H1 (cell line): ENCODE results near the gene SPAM1. TPM values are rescaled to one million over a fixed set of nuclear protein-coding genes. Genes with fewer than 3 reads are reported as not detected.

Source experiments
- CTCF ChIA-PET: fragments of 300-600 bp; sonication (Branson Sonifier 250); formaldehyde crosslinking; loops from one replicate; lab custom pipeline; 2021; ENCODE audit not compliant: partially characterized antibody; lab: Charles Lee
- POLR2A ChIA-PET: fragments of 300-600 bp; sonication (Branson Sonifier 250); formaldehyde crosslinking; loops from one replicate; lab custom pipeline; 2021; ENCODE audit warnings: inconsistent platforms; ENCODE audit not compliant: partially characterized antibody; lab: Charles Lee
- DNase-seq, 2 experiments: peaks; one replicate each; pipeline versions ENCODE4 v3.0.0 to v3.0.0-alpha.2; 2010 to 2022; ENCODE audit warnings: low spot score in 2 of 2, low read depth in 1 of 2, mixed read lengths in 1 of 2
- FAIRE-seq: peaks from 2 replicates; lab custom pipeline; 2011; peaks lifted over from hg19 to GRCh38; lab: Jason Lieb, UNC
- H2AFZ ChIP-seq: 2 replicates; pipeline ENCODE4 v1.8.1; 2012; ENCODE audit warnings: low read length, inconsistent platforms
- H2AK5ac ChIP-seq: 2 replicates; pipeline ENCODE4 v1.6.1; 2013; ENCODE audit warnings: low read depth, low read length
- H2BK120ac ChIP-seq: replicated peaks from 2 replicates; pipeline ENCODE3; 2013; ENCODE audit warnings: low read depth, low read length, inconsistent platforms
- H2BK12ac ChIP-seq: 2 replicates; pipeline ENCODE4 v1.6.1; 2013; ENCODE audit warnings: low read depth, low read length
- H2BK15ac ChIP-seq: 2 replicates; pipeline ENCODE4 v1.6.1; 2013; ENCODE audit warnings: low read length
- H2BK20ac ChIP-seq: 2 replicates; pipeline ENCODE4 v1.6.1; 2013; ENCODE audit warnings: low read length
- H2BK5ac ChIP-seq: 2 replicates; pipeline ENCODE4 v1.6.1; 2013; ENCODE audit warnings: low read depth, low read length
- H3K14ac ChIP-seq: 2 replicates; pipeline ENCODE4 v1.6.1; 2013; ENCODE audit warnings: inconsistent platforms; ENCODE audit not compliant: insufficient read length
- H3K18ac ChIP-seq: 2 replicates; pipeline ENCODE4 v1.6.1; 2013; ENCODE audit warnings: low read length; ENCODE audit errors: extremely low read depth
- H3K23ac ChIP-seq: 2 replicates; pipeline ENCODE4 v1.6.1; 2013; ENCODE audit warnings: inconsistent platforms; ENCODE audit not compliant: insufficient read length
- H3K23me2 ChIP-seq: 2 replicates; pipeline ENCODE4 v1.6.1; 2013; ENCODE audit warnings: low read depth, low read length
- H3K27ac ChIP-seq: 2 replicates; pipeline ENCODE4 v1.6.1; 2011; ENCODE audit warnings: low read depth, low read length, inconsistent platforms
- H3K27me3 ChIP-seq, 4 experiments: replicated peaks in 1 of 4; 1 replicate in 1 of 4; 2 replicates in 3 of 4; pipeline versions ENCODE4 v1.6.1 to v1.8.1; 2011 to 2013; ENCODE audit warnings: low read length in 3 of 4, mild to moderate bottlenecking in 3 of 4, inconsistent platforms in 2 of 4, mixed read lengths in 2 of 4, moderate library complexity in 1 of 4; ENCODE audit not compliant: control insufficient read depth in 3 of 4, insufficient read depth in 3 of 4; ENCODE audit errors: extremely low read depth in 1 of 4
- H3K36me3 ChIP-seq, 4 experiments: 2 replicates each; pipeline versions ENCODE4 v1.6.1 to v1.8.1; 2011 to 2013; ENCODE audit warnings: mild to moderate bottlenecking in 4 of 4, low read length in 3 of 4, moderate library complexity in 2 of 4, control low read depth in 1 of 4, inconsistent platforms in 1 of 4; ENCODE audit not compliant: insufficient read depth in 4 of 4, control insufficient read depth in 2 of 4
- H3K4ac ChIP-seq: replicated peaks from 2 replicates; pipeline ENCODE3; 2013; ENCODE audit warnings: low read length, low read depth, mixed read lengths, inconsistent platforms; ENCODE audit not compliant: insufficient read length
- H3K4me1 ChIP-seq, 4 experiments: replicated peaks in 1 of 4; 1 replicate in 1 of 4; 2 replicates in 3 of 4; pipeline versions ENCODE4 v1.6.1 to v1.8.1; 2011 to 2013; ENCODE audit warnings: low read length in 3 of 4, inconsistent platforms in 2 of 4, mixed read lengths in 1 of 4; ENCODE audit not compliant: insufficient read depth in 4 of 4, control insufficient read depth in 3 of 4
- H3K4me2 ChIP-seq, 2 experiments: 2 replicates each; pipeline versions ENCODE4 v1.6.1 to v1.8.1; 2011 to 2013; ENCODE audit warnings: low read depth in 2 of 2, low read length in 2 of 2, control low read depth in 1 of 2, inconsistent platforms in 1 of 2, mild to moderate bottlenecking in 1 of 2; ENCODE audit not compliant: insufficient read depth in 1 of 2
- H3K4me3 ChIP-seq, 4 experiments: fragments of 200-600, 300-600 bp in 1 of 4; sonication (generic), shearing (Covaris generic), sonication (Bioruptor Twin) in 1 of 4; 2 replicates each; pipeline versions ENCODE4 v1.5.1 to v1.8.1; 2011 to 2016; ENCODE audit warnings: low read length in 4 of 4, low read depth in 3 of 4, control low read depth in 2 of 4, inconsistent platforms in 2 of 4, mild to moderate bottlenecking in 2 of 4, mixed read lengths in 1 of 4, moderate library complexity in 1 of 4; ENCODE audit not compliant: insufficient read depth in 2 of 4; ENCODE audit errors: extremely low read depth in 1 of 4
- H3K56ac ChIP-seq: replicated peaks from 2 replicates; pipeline ENCODE3; 2013; ENCODE audit warnings: low read depth, mild to moderate bottlenecking, mixed read lengths, low read length, inconsistent platforms; ENCODE audit not compliant: insufficient read length
- H3K79me1 ChIP-seq: 2 replicates; pipeline ENCODE4 v1.6.1; 2013; ENCODE audit warnings: low read depth, low read length, control low read depth
- H3K79me2 ChIP-seq, 2 experiments: 2 replicates each; pipeline versions ENCODE4 v1.6.1 to v1.8.1; 2012 to 2013; ENCODE audit warnings: low read length in 2 of 2, mild to moderate bottlenecking in 2 of 2, inconsistent platforms in 1 of 2; ENCODE audit not compliant: insufficient read depth in 2 of 2, control insufficient read depth in 1 of 2
- H3K9ac ChIP-seq, 4 experiments: replicated peaks in 1 of 4; 1 replicate in 1 of 4; 2 replicates in 3 of 4; pipeline versions ENCODE4 v1.6.1 to v1.8.1; 2011 to 2013; ENCODE audit warnings: low read depth in 3 of 4, low read length in 3 of 4, control low read depth in 2 of 4, mild to moderate bottlenecking in 2 of 4, moderate library complexity in 2 of 4, inconsistent platforms in 1 of 4; ENCODE audit errors: extremely low read depth in 1 of 4
- H3K9me3 ChIP-seq, 2 experiments: 2 replicates each; pipeline versions ENCODE4 v1.6.1 to v1.8.1; 2012 to 2013; ENCODE audit warnings: mild to moderate bottlenecking in 2 of 2, moderate library complexity in 2 of 2, control low read depth in 1 of 2, inconsistent platforms in 1 of 2, low read depth in 1 of 2, low read length in 1 of 2, mixed read lengths in 1 of 2; ENCODE audit not compliant: insufficient read depth in 2 of 2
- H4K20me1 ChIP-seq, 2 experiments: replicated peaks in 1 of 2; 2 replicates each; pipeline versions ENCODE3 to v1.8.1; 2011 to 2013; ENCODE audit warnings: inconsistent platforms in 2 of 2, low read length in 2 of 2, mild to moderate bottlenecking in 1 of 2; ENCODE audit not compliant: insufficient read depth in 2 of 2, control insufficient read depth in 1 of 2
- H4K5ac ChIP-seq: 2 replicates; pipeline ENCODE4 v1.6.1; 2013; ENCODE audit warnings: low read length, low read depth, mixed read lengths, inconsistent platforms; ENCODE audit not compliant: insufficient read length
- H4K8ac ChIP-seq: 2 replicates; pipeline ENCODE4 v1.8.0; 2013; ENCODE audit warnings: mild to moderate bottlenecking, moderate library complexity, low read length, inconsistent platforms; ENCODE audit not compliant: insufficient read depth; ENCODE audit errors: extremely low read depth
- H4K91ac ChIP-seq: replicated peaks from 2 replicates; pipeline ENCODE3; 2013; ENCODE audit warnings: low read length, mixed read lengths, inconsistent platforms; ENCODE audit not compliant: insufficient read length
- BACH1 ChIP-seq: IDR thresholded peaks from 2 replicates; pipeline ENCODE4 v1.6.1; 2012; ENCODE audit warnings: low read length, improper control_type of control experiment
- CEBPB ChIP-seq: IDR thresholded peaks from 2 replicates; pipeline ENCODE4 v1.6.1; 2012; ENCODE audit warnings: low read depth, low read length
- CREB1 ChIP-seq: IDR thresholded peaks from 2 replicates; pipeline ENCODE4 v1.6.1; 2012; ENCODE audit warnings: inconsistent platforms
- FOSL1 ChIP-seq: IDR thresholded peaks from 2 replicates; pipeline ENCODE4 v1.6.1; 2011; ENCODE audit warnings: mild to moderate bottlenecking, low read depth, low read length, moderate library complexity; ENCODE audit not compliant: insufficient read depth
- KDM1A ChIP-seq: fragments of 200-600, 300-600 bp; sonication (generic); IDR thresholded peaks from 2 replicates; pipeline ENCODE4 v1.7.1; 2016; ENCODE audit warnings: mild to moderate bottlenecking, low read length, borderline replicate concordance
- KDM4A ChIP-seq: IDR thresholded peaks from one replicate; pipeline ENCODE4 v1.7.1; 2012; ENCODE audit warnings: low read depth, mild to moderate bottlenecking, moderate library complexity, low read length, inconsistent platforms; ENCODE audit not compliant: severe bottlenecking
- NANOG ChIP-seq: IDR thresholded peaks from 2 replicates; pipeline ENCODE4 v1.6.1; 2011; ENCODE audit warnings: low read length, low read depth, mild to moderate bottlenecking, inconsistent platforms; ENCODE audit not compliant: insufficient read depth, poor library complexity, severe bottlenecking
- POLR2AphosphoS5 ChIP-seq: IDR thresholded peaks from 2 replicates; pipeline ENCODE4 v1.6.1; 2011; ENCODE audit warnings: low read depth, low read length
- SP1 ChIP-seq: IDR thresholded peaks from 2 replicates; pipeline ENCODE4 v1.6.1; 2011; ENCODE audit warnings: low read depth, low read length
- SRF ChIP-seq: IDR thresholded peaks from 2 replicates; pipeline ENCODE4 v1.6.1; 2011; ENCODE audit warnings: mild to moderate bottlenecking, low read depth, low read length, moderate library complexity
- TAF7 ChIP-seq: optimal IDR thresholded peaks from 2 replicates; pipeline ENCODE3; 2011; ENCODE audit warnings: low read depth, mild to moderate bottlenecking, inconsistent platforms, low read length, moderate library complexity, borderline replicate concordance
- TBP ChIP-seq: IDR thresholded peaks from 2 replicates; pipeline ENCODE4 v1.6.1; 2011; ENCODE audit warnings: low read depth, low read length, improper control_type of control experiment
- ZNF274 ChIP-seq: IDR thresholded peaks from 2 replicates; pipeline ENCODE4 v1.7.0; 2012; ENCODE audit warnings: low read length, borderline replicate concordance; ENCODE audit errors: extremely low read depth
- WGBS, 2 experiments: shearing (Covaris generic) in 1 of 2; methylation state at CpG; one replicate each; pipeline versions ENCODE4 v1.1.6 to v1.1.7; 2013 to 2015; ENCODE audit warnings: low lambda C conversion rate in 2 of 2, mixed read lengths in 2 of 2, inconsistent platforms in 1 of 2, low coverage in 1 of 2, missing lambda C conversion rate in 1 of 2; ENCODE audit not compliant: insufficient replicate concordance in 2 of 2, insufficient coverage in 1 of 2, insufficient read length in 1 of 2; ENCODE audit errors: extremely low coverage in 1 of 2, missing lambda C conversion rate in 1 of 2; 5-methylcytosine and 5-hydroxymethylcytosine counted together
- polyA plus RNA-seq, 7 experiments: library from polyadenylated mRNA; depleted of rRNA in 3 of 7; stranded (reverse) in 5 of 7; unstranded in 2 of 7; fragments of >200 nt in 5 of 7; fragments of 200-250 nt in 2 of 7; gene quantifications; 1 replicate in 5 of 7; 2 replicates in 1 of 7; 4 replicates in 1 of 7; pipeline versions ENCODE4 v1.2.1 to v1.2.3, GENCODE V29; 2011 to 2013; ENCODE audit warnings: missing spikeins in 2 of 7, mixed read lengths in 2 of 7
- total RNA-seq: library from RNA; stranded (reverse); fragmentation: NEBNext Ultra II Directional; extraction: Animal tissue kit (Norgen Biotek cat#: 25700); gene quantifications from 2 replicates; pipeline ENCODE4 v1.2.1, GENCODE V29; 2021
- TF ChIP-seq, protein P1 (sequence below): IDR thresholded peaks from 2 replicates; pipeline ENCODE4 v1.6.1; 2012; ENCODE audit warnings: inconsistent platforms

SPAM1 gene
- total and polyA plus RNA-seq, 2 of the 8 experiments (the other 6 are each of a cell fraction or from before 2014, with no cell fraction given), result not detected

DNA sequence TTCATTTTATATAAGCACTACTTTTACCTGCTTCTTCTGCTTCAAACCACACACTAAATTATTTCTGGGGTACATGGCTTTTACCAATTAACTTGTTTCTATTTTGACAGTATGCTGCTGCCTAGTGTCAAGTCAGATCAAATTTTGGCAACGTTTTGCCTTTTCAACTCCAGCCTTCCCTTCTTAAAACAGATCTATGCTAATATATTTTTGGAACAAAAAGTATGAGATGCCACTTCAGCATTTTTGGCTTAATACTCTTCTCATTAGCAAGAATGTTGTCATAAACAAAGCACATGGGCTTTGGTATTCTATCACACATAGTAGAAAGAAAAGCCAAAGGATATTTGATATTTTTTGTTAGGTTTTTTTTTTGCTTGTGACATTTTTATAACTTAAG is 47.8 kb downstream of the SPAM1 start:
- H3K36me3 ChIP-seq, result no peaks in the 10 kb centered on the region
- WGBS, 2 experiments, result 77% methylated on average over 1 of the region's 1 CpG; no CpG with 5 or more reads in 1 of the 2 experiments
- no peak overlapping the region for H4K5ac ChIP-seq
- ChIA-PET CTCF (interaction anchor here (1.3 kb wide), 1 partner anchor 128 kb away, joined by 3 read pairs; no protein-coding TSS in a partner anchor), POLR2A (no interaction called here)
- H3K9me3 ChIP-seq, result no peaks in the 10 kb centered on the region
- no peak for TF ChIP-seq NANOG
- no peak for TF ChIP-seq FOSL1
- TF ChIP-seq TBP, result no peak
- TF ChIP-seq BACH1, result no peak
- TF ChIP-seq, protein P1, sequence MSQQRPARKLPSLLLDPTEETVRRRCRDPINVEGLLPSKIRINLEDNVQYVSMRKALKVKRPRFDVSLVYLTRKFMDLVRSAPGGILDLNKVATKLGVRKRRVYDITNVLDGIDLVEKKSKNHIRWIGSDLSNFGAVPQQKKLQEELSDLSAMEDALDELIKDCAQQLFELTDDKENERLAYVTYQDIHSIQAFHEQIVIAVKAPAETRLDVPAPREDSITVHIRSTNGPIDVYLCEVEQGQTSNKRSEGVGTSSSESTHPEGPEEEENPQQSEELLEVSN, result no peak
- no peak for TF ChIP-seq CREB1
- TF ChIP-seq SRF, result no peak
- TF ChIP-seq CEBPB, result no peak
- no peak for TF ChIP-seq TAF7
- no peak for TF ChIP-seq SP1
- TF ChIP-seq KDM1A, result no peak
- no peak for TF ChIP-seq KDM4A
- TF ChIP-seq POLR2AphosphoS5, result no peak
- TF ChIP-seq ZNF274, result no peak
- no peak overlapping the region for H2AK5ac ChIP-seq
- no peak overlapping the region for H3K4me3 ChIP-seq
- FAIRE-seq (no peak), DNase-seq (no peak)
- no peak overlapping the region for H2BK5ac ChIP-seq
- no peaks in the 10 kb centered on the region for H4K20me1 ChIP-seq
- H3K4ac ChIP-seq, result no peak overlapping the region
- no peak overlapping the region for H3K23ac ChIP-seq
- no peak overlapping the region for H3K14ac ChIP-seq
- no peak overlapping the region for H4K91ac ChIP-seq
- no peak overlapping the region for H2BK120ac ChIP-seq
- H2BK15ac ChIP-seq, result no peak overlapping the region
- no peak overlapping the region for H3K4me2 ChIP-seq
- H3K9ac ChIP-seq, result no peak overlapping the region
- H2BK20ac ChIP-seq, result no peak overlapping the region
- no peaks in the 10 kb centered on the region for H3K4me1 ChIP-seq
- no peak overlapping the region for H2BK12ac ChIP-seq
- H3K56ac ChIP-seq, result no peak overlapping the region
- no peaks in the 10 kb centered on the region for H3K23me2 ChIP-seq
- H2AFZ ChIP-seq, result no peak overlapping the region
- no peak overlapping the region for H4K8ac ChIP-seq
- no peaks in the 10 kb centered on the region for H3K79me1 ChIP-seq
- no peaks in the 10 kb centered on the region for H3K27me3 ChIP-seq
- no peak overlapping the region for H3K18ac ChIP-seq
- H3K27ac ChIP-seq, result no peak overlapping the region
- no peaks in the 10 kb centered on the region for H3K79me2 ChIP-seq
